Neural crest cell (in vitro differentiated cells): ENCODE measurements around the gene GPR155. TPM values are rescaled to one million over a fixed set of nuclear protein-coding genes. Genes with fewer than 3 reads are reported as not detected.
"Not testable (repeated sequence)": the region's sequence is repeated elsewhere in the genome, so short reads cannot be mapped to it uniquely, and the experiment has no call there.

Experiments
- DNase-seq: peaks from one replicate; pipeline ENCODE4 v3.0.0; 2021; ENCODE audit warnings: low read depth, mixed read lengths, low spot score
- H3K27ac Mint-ChIP-seq: one replicate; pipeline ENCODE4 v1.8.0; 2021; ENCODE audit warnings: mild to moderate bottlenecking, mixed read lengths; ENCODE audit not compliant: unreplicated experiment
- H3K27me3 Mint-ChIP-seq: 2 replicates; pipeline ENCODE4 v1.8.0; 2021; ENCODE audit warnings: low read depth, mild to moderate bottlenecking, mixed read lengths
- H3K36me3 Mint-ChIP-seq: 2 replicates; pipeline ENCODE4 v1.8.0; 2021; ENCODE audit warnings: low read depth, mild to moderate bottlenecking, mixed read lengths
- H3K4me1 Mint-ChIP-seq: 2 replicates; pipeline ENCODE4 v1.8.0; 2021; ENCODE audit warnings: mixed read lengths
- H3K4me3 Mint-ChIP-seq: one replicate; pipeline ENCODE4 v1.8.0; 2021; ENCODE audit warnings: mild to moderate bottlenecking, mixed read lengths
- H3K9me3 Mint-ChIP-seq: 2 replicates; pipeline ENCODE4 v1.8.0; 2021; ENCODE audit warnings: mixed read lengths
- total RNA-seq: library from RNA; stranded (reverse); gene quantifications from 2 replicates; pipeline ENCODE4 v1.2.1, GENCODE V29; 2021
- TF ChIP-seq, protein P1 (sequence below): fragments of 200-600 bp; sonication (generic); conservative IDR thresholded peaks from 2 replicates; pipeline ENCODE4 v1.5.0; 2021; ENCODE audit warnings: antibody characterized with exemption, mild to moderate bottlenecking

The GPR155 gene
- total RNA-seq, 1 donor from 2014 or later, result 1.7 TPM

DNA sequence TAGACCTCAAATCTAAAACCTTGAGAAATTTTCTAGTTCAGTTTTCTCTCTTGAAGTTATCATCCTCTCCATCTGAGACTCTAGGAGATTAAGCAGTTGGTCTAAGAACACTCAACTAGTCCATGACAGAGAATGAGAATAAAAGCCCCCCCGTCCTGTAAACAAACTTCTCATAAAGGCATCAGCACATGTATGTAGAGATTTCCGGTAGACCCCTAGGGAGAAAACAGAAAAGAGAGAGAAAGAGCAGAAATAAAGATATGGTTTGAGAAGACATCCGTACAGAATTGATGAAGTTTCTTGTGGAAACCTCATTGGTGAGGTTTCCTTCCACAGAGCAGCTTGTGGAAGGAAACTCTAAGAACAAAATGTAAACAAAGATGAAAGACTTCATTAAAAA is 3.2 kb upstream of the GPR155 start:
- TF ChIP-seq, protein P1, sequence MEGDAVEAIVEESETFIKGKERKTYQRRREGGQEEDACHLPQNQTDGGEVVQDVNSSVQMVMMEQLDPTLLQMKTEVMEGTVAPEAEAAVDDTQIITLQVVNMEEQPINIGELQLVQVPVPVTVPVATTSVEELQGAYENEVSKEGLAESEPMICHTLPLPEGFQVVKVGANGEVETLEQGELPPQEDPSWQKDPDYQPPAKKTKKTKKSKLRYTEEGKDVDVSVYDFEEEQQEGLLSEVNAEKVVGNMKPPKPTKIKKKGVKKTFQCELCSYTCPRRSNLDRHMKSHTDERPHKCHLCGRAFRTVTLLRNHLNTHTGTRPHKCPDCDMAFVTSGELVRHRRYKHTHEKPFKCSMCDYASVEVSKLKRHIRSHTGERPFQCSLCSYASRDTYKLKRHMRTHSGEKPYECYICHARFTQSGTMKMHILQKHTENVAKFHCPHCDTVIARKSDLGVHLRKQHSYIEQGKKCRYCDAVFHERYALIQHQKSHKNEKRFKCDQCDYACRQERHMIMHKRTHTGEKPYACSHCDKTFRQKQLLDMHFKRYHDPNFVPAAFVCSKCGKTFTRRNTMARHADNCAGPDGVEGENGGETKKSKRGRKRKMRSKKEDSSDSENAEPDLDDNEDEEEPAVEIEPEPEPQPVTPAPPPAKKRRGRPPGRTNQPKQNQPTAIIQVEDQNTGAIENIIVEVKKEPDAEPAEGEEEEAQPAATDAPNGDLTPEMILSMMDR, result no peak
- Mint-ChIP-seq H3K27ac (no peak overlapping the region), H3K4me1 (peaks cover 8% of the 10 kb centered on the region), H3K27me3 (peaks cover 27% of the 10 kb centered on the region), H3K36me3 (peaks cover 3% of the 10 kb centered on the region), H3K9me3 (peaks cover 7% of the 10 kb centered on the region), H3K4me3 (peak overlapping the region; percentile 28)
- no peak for DNase-seq

DNA sequence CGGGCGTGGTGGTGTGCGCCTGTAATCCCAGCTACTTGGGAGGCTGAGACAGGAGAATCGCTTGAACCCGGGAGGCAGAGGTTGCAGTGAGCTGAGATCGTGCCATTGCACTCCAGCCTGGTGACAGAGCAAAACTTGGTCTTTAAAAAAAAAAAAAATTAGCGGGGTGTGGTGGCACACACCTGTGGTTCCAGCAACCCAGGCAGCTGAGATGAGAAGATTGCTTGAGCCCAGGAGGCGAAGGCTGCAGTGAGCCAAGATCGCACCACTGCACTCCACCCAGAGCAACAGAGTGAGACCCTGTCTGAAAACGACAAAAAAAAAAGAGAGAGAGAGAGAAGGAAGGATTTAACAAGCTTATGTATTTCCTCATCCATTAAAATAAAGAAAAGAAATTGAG is 2.7 kb upstream of the GPR155 start:
- not testable (repeated sequence) for DNase-seq, H3K36me3 Mint-ChIP-seq, H3K4me1 Mint-ChIP-seq, H3K27ac Mint-ChIP-seq, H3K9me3 Mint-ChIP-seq, H3K4me3 Mint-ChIP-seq
- peaks cover 33% of the 10 kb centered on the region for H3K27me3 Mint-ChIP-seq

DNA sequence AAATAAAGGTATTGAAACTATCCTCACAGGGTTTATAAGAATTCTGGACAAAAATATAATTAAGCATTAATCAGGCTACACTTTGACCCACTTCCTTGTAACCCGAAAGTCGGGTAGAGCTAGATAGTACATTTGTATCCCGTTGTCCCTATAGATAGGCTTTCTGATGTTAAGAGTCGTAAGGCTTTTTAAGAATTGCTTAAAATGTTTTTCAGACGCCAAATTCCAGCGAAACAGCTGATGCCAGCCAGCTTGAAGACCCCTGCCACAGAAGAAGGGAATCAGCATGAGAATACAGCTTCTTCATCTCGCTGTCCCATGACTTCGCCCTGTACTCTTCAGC is 962 bp upstream of the GPR155 start:
- Mint-ChIP-seq H3K27ac (no peak overlapping the region), H3K9me3 (peaks cover 7% of the 10 kb centered on the region), H3K4me1 (peaks cover 8% of the 10 kb centered on the region), H3K36me3 (peaks cover 3% of the 10 kb centered on the region), H3K27me3 (peaks cover 35% of the 10 kb centered on the region), H3K4me3 (peak overlapping the region; percentile 95)
- no peak for DNase-seq
- TF ChIP-seq, protein P1, result no peak

DNA sequence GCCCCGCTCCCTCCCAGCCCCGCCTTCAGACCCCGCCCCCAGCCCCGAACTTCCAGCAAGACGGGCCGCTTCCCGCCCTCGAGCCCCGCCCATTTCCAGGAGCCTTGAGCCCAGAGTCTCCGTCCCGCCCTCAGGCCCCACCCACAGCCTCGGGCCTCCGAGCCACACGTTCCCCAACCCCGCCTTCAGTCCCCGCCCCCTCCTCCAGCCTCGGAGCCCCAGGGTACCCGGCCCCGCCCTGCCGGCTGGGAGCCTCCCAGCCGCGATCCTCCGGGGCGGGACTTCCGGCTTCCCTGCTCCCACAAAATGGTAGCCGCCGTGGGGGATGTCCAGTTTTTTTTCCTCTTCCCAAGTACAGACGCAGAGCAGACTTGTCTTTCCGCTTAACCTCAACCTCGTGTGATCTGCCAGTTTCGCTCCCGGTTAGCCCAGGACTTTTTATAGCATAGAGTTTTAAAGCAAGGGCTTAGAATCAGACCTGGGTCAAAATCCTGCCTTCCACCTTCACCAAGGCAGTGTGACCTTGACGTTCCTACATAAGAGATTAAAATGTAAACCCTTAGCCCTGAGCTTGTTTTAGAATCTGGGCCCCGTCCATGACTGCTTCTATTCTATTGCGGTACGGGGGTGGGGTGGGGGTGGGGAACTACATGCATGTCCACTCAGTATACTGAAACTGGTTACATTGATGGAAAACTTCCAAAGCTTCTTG is 435 bp upstream of the GPR155 start:
- peak overlapping the region; percentile 88 for H3K27ac Mint-ChIP-seq
- H3K36me3 Mint-ChIP-seq, result peaks cover 3% of the 10 kb centered on the region
- TF ChIP-seq, protein P1, result no peak
- H3K27me3 Mint-ChIP-seq, result peaks cover 36% of the 10 kb centered on the region
- peak overlapping the region; percentile 95 for H3K4me3 Mint-ChIP-seq
- peak; percentile 92 for DNase-seq
- H3K4me1 Mint-ChIP-seq, result peaks cover 8% of the 10 kb centered on the region
- peaks cover 7% of the 10 kb centered on the region for H3K9me3 Mint-ChIP-seq

DNA sequence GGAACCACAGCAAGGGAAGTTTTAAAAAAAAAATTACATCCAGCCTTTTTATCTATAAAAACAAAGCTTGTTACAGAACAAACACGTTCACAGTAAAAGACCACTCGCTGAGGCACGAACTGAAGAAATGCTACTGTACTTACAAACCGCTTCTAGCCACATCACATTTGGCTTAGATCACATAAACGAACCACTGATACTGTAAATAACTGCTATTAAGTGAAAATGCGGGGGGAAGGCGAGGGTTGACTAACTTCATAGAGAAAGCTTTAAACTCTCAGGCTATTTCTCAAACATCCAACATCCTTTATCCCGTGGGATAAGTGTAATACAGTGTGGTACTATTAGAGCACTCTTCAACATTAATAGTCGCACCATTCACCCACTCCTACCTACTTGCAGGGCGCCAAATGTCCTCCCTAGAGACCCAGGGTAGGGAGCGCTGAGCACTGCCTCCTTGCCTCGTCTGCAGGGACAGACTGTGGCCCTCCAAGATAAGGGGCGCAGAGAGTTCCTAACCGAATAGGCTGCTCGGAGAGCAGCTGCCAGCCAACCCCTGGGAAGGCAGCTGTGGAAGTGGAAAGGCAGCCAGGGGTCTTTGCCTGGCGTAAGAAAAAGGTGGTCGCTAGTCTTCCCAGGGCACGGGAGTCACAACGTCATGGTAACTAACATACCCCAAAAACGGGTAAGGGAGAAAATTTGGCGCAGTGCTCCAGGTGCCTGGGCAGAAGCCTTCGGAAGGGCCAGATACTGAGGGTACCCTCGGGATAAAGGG is 854 bp downstream of the GPR155 start:
- TF ChIP-seq, protein P1, result no peak
- Mint-ChIP-seq H3K9me3 (peaks cover 7% of the 10 kb centered on the region), H3K4me1 (peaks cover 8% of the 10 kb centered on the region), H3K27ac (no peak overlapping the region), H3K36me3 (peaks cover 3% of the 10 kb centered on the region), H3K4me3 (peak overlapping the region; percentile 96), H3K27me3 (peaks cover 32% of the 10 kb centered on the region)
- no peak for DNase-seq

DNA sequence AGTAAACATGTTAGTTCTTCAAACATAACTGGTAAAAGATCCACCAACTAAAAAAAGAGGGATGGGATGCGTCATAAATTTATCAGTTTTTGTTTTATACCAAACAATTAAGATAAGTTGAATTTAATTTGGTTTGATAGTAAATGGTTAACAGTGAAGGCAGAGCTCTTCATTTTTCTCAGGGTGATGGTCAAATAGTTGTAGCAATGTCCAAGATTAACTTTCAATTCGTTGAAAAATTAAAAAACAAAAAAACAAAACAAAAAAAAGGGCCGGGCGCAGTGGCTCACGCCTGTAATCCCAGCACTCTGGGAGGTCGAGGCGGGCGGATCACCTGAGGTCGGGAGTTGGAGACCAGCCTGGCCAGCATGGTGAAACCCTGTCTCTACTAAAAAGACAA is 1.8 kb downstream of the GPR155 start:
- not testable (repeated sequence) for DNase-seq, H3K27ac Mint-ChIP-seq, H3K36me3 Mint-ChIP-seq, H3K4me1 Mint-ChIP-seq, H3K9me3 Mint-ChIP-seq
- peak overlapping the region; percentile 35 for H3K4me3 Mint-ChIP-seq
- H3K27me3 Mint-ChIP-seq, result peaks cover 30% of the 10 kb centered on the region
